Epithelial cell of prostate (primary cell): ENCODE data around the gene MOB2.

Experiments
- DNase-seq: peaks from one replicate; pipeline ENCODE4 v3.0.0-alpha.2; 2011; ENCODE audit warnings: low read depth, low spot score
- H3K27ac ChIP-seq: fragments of 450-650 bp; 2 replicates; pipeline ENCODE4 v1.5.1; 2017; ENCODE audit warnings: mild to moderate bottlenecking

The MOB2 gene

DNA sequence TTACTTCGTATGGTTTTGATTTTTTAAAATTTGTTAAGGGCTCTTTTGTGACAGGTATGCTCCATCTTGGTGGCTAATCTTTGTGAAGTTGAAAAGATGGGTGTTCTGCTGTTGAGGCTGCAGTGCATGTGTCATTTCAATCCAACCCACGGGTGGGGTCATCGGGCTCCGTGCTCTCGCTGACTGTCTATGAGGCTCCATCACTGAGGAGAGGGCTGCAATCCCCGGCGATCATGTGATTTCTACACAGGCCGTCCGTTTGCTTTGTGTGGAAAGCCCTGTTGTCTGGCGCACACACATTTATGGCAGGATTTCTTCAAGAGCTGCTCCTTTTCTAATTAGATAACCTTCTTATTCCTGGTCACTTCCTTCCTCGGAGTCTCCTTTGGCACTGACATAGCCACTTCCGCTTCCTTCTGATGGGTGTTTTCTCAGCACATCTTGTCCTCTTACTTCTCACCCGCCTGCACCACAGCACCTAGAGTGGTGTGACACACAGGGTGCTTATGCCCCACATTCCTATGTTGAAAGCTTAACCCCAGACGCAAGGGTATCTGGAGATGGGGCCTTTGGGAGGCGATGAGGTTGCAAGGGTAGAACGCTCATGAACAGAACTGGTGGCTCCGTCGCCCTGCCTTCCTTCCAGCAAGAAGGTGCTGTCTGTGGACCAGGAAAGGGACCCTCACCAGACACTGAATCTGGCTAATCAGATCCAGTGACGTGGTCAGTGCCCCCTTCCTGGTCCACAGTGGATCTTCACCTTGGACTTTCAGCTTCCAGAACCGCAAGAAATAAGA is 9.4 kb downstream of the MOB2 start:
- no peak overlapping the region for H3K27ac ChIP-seq
- DNase-seq: no peak

DNA sequence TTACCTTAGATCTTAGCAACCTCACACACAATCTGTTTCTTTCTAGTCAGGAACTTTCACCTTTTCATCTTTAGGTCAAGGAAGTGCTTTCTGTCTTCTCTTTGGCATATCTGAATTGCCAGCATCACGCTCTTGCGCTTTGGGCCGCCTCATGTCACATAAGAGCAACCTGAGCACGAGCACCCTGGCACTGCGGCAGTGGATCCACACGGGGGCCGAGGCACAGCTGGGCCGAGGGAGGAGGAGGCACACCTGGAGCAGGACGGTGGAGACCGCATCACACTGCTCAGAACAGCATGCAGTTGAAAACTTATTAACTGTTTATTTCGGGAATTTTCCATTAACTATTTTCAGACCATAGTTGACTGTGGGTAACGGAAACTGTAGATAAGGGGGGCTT is 10.7 kb downstream of the MOB2 start:
- DNase-seq: no peak
- H3K27ac ChIP-seq: no peak overlapping the region

DNA sequence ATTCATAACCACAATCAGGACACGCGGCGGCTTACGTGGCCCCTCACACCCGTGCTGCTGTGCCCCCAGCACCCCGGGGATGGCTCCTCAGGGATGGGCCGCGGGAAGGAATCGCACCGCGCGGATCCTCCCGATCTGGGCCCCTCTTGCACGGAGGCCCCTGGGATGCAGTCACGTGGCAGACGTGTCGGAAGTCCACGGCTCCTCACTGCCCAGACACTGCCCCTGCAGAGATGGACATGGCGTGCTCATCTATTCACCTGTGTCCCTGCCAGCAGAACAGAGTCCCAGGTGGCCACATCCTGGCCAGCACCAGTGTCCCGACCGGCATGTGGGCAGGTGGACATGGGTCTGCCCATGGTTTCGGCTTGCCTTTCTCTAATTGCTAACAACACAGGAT is 12.8 kb downstream of the MOB2 start:
- no peak overlapping the region for H3K27ac ChIP-seq
- no peak for DNase-seq

DNA sequence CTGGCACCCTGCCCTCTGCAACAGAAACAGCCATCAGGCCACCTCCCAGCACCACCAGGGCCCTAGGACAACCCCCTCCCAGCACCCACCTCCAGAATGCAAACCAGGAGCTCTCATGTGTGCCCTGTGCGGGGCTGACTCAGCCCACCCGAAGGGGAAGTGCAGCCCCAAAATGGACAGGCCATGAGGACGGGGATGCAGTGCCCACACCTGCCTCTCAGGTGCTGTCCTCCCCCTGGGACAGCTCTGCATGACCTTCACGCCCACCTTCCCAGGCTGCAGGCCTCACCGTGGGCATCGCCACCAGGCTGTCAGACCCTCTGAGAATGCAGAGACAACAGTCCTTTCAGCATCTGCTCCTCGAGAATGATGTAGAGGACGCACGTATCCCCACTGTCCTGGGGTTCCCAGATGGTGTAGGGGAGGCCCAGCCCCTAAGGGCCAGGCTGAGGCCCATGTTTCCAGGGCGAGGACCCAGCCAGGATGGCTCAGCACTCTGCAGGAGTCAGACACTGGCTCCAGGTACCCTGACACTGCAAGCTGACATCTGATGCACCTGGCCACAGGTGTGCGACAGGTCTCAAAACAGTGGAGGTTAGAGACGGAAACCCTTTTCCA is 13.5 kb downstream of the MOB2 start:
- no peak for DNase-seq
- no peak overlapping the region for H3K27ac ChIP-seq

DNA sequence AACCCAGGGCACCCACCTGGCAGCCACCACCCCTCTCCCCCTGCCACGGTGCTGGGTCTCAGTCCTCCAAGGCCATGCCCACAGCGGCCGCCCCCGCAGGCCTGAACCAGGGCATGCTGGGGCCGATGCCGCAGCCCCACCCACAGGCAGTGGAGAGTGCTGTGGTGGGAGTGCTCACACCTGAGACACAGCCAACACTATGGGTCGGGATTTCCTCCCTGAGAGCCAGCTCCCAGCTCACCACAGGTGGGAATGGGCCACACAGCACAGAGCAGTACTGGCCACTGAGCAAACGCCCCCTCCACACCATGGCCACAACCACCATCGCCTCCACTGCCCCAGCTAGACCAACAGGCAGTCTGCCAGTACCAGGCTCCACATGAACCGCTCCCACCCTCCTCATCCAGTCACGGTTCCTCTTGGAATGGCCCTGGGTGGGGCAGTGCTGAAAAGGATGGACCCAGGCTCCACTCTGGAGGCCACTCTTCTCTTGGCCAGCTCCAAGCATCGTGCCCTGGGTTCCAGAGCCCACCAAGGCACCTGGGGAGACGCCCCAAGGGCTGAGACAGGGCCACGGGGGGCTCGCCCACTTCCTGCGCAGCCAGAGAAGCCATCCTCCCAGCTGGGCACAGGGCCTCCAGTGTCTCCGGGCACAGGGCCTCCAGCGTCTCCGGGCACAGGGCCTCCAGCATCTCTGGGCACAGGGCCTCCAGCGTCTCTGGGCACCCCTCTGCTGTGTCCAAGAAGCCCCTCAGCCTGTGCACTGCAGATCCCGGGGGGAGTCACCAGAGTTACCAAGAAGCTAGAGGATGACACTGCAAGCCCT is 14.2 kb downstream of the MOB2 start:
- DNase-seq: no peak

DNA sequence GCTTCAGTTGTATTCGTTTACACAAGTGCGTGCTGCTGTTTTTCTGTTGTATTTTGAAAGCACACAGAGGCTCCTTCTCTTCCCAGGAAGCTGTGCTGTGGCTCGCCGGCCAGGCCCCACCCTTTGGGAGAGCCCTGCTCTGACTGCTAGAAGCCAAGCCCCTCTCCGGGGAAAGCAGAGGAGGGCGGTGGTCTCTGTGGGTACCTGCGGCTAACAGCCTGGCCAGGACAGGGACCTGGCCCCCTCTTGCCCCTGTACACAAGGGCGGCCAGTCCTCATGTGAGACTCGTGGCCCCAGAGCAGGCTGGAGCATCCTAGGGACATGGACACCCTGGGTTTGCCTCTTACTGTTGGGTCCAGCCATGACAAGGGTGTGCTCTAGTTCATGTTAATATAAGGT is 14.8 kb downstream of the MOB2 start:
- no peak for DNase-seq
- no peak overlapping the region for H3K27ac ChIP-seq

More for the DNA sequence above, 14.2 kb downstream of the MOB2 start:
- no peak overlapping the region for H3K27ac ChIP-seq

DNA sequence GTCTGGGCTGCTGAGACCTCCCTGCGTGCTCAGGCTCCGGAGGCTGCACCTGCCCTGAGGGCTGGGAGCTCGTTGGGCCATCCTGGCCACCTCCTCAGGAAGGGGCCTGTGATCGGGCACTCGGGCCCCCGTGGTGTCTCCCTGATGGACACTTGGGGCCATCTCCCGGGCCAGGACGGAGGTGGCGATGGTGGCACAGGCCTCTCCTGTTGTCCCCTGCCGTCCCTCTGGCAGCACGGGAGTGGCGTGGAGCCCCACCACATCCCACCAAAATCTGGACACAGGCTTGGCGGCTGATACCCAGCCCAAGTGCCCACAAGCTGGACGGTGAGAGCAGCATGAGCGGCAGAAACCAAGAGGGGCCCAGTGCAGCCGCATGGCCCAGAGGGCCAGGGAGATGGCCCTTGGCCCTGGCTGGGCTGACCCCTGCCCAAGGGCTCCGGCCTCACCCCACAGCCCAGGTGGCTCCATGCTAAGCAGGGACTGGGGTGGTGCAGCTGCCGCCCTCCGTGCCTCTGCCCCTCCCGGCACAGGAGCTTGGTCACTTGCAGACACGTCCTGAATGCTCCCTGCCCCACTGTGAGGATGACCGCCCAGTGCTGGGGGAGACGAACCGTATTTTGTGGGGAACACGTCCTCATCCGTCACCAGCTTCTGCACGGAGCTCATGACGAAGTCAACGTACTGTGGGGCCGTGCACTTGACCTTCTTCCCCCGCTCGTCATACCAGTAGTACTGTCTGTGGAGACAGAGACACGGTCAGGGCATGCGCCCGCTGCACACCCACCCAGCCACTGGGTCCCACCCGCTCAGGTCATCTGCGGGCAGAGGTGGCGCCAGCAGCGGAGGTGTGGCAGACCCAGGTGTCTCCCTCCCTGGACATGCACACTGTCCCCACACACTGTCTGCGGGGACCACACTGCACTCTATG is 15.6 kb downstream of the MOB2 start:
- H3K27ac ChIP-seq: no peak overlapping the region
- no peak for DNase-seq

DNA sequence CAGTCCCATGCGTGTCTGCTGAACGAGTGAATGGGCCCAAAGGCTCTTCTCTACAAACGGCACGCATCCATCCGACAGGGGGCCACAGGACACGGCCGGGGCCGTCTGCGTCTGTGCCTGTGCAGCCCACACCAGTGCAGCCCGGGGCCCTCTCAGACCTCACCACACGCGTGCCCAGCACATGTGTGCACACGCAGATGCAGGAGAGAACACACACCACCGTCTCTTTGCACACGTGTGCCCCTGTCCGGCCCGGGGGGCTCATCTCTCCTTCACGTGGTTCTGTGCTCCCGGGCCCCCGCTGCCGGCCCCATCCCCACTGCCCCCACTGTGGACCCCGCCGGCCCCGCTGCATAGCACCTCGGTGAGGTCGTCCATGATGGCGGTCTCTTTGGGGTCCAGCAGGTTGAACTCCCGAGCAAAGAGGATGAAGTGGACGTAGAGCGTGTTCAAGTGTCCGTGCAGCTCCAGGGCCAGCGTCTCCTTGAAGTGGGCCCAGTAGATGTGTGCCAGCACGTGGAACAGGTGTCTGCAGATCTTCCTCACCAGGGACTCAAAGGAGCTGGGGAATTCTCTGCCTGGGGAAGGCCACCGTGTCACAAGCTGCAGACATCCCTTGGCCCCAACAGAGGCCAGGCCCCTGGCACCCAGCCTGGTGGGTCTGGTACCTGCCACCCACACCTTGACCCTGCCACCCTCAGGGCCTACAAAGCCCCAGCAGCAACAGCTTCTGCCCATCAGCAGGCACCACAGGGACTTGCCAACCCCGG is 16.5 kb downstream of the MOB2 start:
- no peak for DNase-seq
- no peak overlapping the region for H3K27ac ChIP-seq

DNA sequence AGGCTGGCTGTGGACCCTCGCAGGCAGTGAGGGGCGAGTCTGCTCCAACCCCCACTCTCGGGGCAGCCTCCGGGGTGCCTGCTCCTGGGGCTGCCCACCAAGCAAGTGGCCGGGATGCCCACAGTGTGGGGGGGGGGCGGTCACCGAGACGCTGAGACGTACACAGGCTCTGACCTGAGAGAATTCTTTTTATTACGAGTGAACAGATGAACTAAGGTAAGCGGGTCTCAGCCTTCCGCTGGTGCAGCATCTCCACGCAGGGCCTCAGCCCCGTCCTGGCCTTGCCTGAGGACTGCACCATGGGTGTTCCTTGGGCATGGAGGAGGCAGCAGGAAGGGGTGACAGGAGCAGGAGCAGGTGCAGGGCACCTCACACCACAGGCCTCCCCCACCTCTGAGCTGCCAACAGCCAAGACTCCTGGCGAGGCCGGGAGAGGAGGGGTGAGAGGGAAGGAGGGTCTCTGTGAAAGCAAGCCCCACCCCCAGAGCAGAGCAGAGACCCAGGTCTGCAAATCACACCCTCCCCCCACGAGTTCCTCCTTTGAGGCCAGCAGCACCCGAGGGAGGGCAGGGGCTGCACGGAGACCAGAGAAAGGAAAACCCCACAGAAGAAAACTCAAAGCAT is 17.2 kb downstream of the MOB2 start:
- no peak overlapping the region for H3K27ac ChIP-seq
- no peak for DNase-seq

DNA sequence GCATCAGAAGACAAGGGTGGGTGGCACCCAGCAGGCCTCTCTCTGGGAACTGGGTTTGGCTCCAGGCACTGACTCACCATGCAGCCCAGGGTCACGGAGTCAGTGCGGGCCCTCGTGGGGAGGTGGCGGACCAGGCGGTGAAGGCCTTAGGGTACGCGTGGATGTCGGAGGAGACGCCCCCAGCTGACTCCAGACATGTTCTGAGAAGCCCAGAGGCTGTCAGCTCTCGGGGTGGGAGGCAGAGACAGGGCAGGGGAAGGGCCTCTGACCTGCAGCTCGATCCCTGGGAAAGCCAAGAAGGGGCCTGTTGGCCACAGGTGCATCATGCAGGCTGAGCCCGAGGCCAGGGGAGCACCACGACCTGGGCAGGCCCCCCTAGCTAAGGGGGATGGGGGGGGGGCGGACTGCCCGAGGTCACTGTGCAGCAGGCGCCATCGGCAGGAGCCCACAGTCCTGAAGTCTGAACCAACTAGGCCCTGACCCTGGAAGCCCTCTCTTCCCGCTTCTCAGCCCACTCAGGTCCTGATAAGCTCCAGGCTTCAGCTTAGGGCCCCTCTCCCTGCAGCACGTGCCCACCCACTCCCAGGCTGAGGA is 18.0 kb downstream of the MOB2 start:
- DNase-seq: no peak
- no peak overlapping the region for H3K27ac ChIP-seq

DNA sequence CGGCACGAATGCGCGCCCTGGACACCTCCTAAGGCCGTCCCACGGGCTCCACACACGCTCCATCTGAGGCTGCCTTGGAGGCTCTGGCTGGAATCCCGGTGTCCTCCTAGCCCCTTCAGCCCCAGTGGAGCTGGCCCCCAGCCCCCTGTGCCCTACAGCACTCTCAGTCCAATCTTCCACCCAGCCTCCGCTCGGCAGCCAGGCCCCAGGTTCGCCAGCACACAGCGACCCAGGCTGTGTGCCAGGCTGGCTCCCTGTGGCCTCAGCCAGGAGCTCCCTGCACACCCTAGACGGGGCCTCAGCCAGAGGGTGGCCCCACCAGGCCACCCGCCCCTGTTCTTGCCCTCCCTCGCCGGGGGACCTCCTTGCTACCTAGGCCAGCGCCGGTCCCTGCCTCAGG is 18.6 kb downstream of the MOB2 start:
- no peak overlapping the region for H3K27ac ChIP-seq
- DNase-seq: no peak

DNA sequence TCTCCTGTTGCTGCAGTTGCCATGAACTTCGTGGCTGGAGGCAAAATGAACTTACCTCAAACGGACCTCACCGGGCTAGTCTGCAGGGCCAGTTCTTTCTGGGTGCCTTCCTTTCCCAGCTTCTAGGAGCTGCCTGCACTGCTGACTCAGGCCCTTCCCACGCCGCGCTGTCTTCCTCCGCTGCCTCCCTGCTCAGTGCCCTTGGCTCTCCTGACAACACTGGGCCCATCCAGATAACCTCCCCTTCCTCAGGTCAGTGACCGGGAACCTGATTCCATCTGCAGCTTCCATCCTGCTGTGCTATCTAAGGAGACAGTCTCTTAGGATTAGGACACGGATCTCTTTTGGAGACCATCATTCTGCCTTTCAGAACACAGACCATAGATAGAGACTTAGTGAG is 19.3 kb downstream of the MOB2 start:
- no peak overlapping the region for H3K27ac ChIP-seq

DNA sequence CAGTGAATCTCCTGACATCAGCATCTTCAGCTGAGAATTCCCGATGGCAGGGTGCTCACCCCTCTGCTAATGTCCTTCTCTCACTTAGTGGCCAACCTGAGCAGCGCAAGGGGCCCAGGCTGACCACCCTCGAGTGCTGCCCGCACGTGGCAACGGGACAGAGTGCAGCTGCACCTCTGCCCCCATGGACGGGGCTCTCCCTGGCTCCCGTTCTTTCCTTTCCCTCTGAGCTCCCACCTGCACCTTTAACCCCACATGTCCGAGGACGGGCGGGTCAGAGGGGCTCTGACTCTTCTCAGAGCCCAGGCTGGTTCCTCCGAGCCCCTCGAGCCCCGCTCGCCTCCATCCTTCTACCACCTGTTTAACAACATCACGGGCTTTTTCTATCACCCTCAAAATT is 19.8 kb downstream of the MOB2 start:
- no peak for DNase-seq
- no peak overlapping the region for H3K27ac ChIP-seq

More for the DNA sequence above, 19.3 kb downstream of the MOB2 start:
- DNase-seq: no peak

DNA sequence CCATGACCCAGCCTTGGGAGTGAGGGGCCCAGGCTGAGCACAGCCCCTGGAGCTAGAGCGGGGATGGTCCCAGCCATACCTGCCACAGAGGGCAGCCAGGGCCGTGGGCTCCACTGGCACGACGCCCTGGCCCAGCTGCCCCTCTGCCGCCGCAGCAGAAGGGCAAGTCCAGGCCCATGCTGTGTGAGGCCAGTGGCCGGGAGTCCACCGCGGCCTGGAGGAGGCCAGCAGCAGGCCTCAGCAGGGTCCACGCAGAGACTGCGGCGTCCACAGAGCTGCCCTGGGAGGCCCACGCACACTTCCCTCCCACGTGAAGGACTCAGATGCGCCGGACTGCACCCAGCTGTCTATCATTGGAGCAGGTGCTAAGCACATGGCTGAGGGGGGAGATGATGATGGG is 23.5 kb downstream of the MOB2 start:
- H3K27ac ChIP-seq: no peak overlapping the region
- no peak for DNase-seq

DNA sequence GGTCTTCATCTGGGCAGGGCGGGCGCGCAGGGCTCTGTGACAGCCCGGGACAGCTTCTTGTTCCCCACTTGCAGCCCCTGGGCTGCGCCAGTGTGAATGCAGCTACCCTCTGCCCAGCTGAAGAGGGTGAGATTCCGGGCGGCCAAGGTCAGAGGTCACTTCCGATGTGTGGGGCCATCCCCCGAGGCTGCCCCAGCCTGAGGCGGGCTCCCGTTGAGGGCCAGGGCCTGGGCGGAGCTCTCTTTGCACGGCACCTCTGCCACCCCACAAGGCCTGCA is 23.9 kb downstream of the MOB2 start:
- DNase-seq: no peak

DNA sequence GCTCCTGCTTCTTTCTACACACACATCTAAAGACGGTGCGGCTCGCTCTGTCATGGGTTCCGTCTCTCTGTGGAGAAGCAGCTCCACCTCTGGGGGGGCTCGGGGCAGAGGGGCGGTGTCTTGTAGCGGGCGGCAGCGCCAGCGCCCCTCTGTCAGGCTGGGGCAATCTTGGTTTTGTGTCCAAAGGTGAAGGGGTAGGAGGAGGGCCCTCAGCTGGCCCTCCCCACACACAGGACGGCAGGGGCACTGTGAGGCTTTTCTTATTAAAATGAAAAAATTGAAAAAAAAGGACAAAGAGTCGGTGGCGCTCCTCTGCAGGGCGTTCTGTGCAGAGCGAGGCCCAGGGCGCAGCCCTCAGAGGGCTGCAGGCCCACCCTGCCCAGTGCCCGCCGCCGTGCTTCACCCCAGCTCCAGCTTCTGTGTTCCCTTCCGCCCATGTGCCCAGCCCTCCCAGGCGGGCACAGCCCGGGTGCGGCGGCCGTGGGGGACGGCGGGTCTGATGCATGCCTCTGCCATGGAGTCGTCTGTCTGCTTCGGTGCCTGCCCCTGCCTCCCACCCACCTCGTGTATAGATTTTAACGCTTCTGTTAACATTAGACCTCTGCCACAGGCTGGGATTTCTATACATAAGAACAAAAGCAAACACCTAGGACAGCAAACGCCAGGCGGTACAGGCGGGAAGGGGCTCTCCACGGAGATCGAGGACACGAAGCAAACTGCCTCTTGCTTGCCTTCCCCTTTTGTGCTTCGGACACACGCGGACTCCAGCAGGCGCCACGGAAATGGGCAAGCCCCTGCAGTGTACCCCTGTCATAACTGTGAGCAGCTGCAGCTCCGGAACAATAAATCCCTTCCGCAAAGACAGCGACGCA is 24.5 kb downstream of the MOB2 start:
- H3K27ac ChIP-seq: no peak overlapping the region
- DNase-seq: no peak

More for the DNA sequence above, 23.9 kb downstream of the MOB2 start:
- H3K27ac ChIP-seq: no peak overlapping the region

DNA sequence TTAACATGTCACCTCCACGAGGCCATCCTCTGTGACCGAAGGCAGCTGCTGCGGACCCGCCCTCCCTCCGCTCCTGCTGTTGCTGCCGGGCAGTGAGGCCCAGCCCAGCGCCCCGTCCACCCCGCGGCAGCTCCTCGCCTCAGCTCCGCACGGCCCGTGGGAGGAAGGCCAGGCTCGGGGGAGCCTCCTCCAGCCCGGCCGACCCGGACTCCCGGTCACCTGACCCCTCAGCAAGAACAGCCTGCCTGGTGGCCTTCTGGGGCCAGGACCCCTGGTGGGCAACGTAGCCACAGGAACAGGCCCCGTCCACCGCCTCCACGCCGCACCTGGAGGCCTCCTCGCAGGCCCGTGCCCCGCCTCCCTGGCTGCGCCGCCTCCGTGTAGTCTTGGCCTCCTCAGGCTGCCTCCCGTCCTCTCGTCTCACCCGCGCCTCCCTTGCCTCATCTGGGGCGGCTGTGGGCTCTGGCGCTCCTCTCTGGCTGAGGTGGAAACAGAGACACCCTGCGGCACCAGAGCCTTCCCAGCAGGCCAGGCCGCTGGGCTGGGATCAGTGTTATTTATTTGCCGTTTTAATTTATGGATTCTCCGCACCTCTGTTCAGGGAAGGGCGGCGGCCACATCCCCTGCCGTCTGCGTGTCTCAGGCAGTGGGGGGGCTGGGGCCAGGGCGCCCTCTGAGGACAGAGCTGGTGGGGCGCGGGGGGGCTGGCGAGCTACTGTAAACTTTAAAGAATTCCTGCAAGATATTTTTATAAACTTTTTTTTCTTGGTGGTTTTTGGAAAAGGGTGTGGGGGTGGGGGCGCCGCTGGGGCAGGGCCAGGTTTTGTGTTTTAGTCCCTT is 25.4 kb downstream of the MOB2 start:
- no peak overlapping the region for H3K27ac ChIP-seq
- DNase-seq: no peak
